T-cell (primary cell): Measurements from ENCODE around the gene SLC39A13. TPM values are rescaled to one million over a fixed set of nuclear protein-coding genes. Genes with fewer than 3 reads are reported as not detected.

Experiments used
- ATAC-seq, 4 experiments: fragments of 200-7000 bp in 3 of 4; fragments of 150-1000 bp in 1 of 4; cut with Tn5 transposase; replicated peaks in 1 of 4; 1 replicate in 3 of 4; 2 replicates in 1 of 4; pipeline ENCODE4 v1.10.0; 2021; ENCODE audit warnings: moderate library complexity in 3 of 4, mild to moderate bottlenecking in 2 of 4, moderate number of reproducible peaks in 1 of 4
- CTCF ChIA-PET, 2 donors: fragments of 300-600 bp; sonication (Branson Sonifier 250); formaldehyde crosslinking; loops; one replicate each; lab custom pipeline; 2022; ENCODE audit warnings: antibody characterized with exemption in 2 of 2; lab: Charles Lee
- POLR2A ChIA-PET, 2 donors: fragments of 300-600 bp; sonication (Branson Sonifier 250); formaldehyde crosslinking; loops; one replicate each; lab custom pipeline; 2022; ENCODE audit warnings: antibody characterized with exemption in 2 of 2; lab: Charles Lee
- DNase-seq, 35 experiments: peaks; one replicate each; pipeline versions ENCODE4 v3.0.0 to v3.0.0-alpha.2; 2013 to 2023
- H3K27ac ChIP-seq: one replicate; pipeline ENCODE4 v1.5.1; 2013; ENCODE audit warnings: low read length
- H3K27me3 ChIP-seq, 2 experiments: replicated peaks in 1 of 2; 1 replicate in 1 of 2; 2 replicates in 1 of 2; pipeline versions ENCODE4 v1.6.1 to v1.7.0; 2013; ENCODE audit warnings: low read length in 1 of 2, mixed read lengths in 1 of 2; ENCODE audit not compliant: control insufficient read depth in 2 of 2, insufficient read depth in 2 of 2; ENCODE audit errors: extremely low read depth in 1 of 2
- H3K36me3 ChIP-seq, 2 donors: 1 replicate in 1 of 2; 2 replicates in 1 of 2; pipeline versions ENCODE4 v1.6.1 to v1.7.0; 2013; ENCODE audit warnings: low read length in 1 of 2; ENCODE audit not compliant: control insufficient read depth in 2 of 2, insufficient read depth in 1 of 2; ENCODE audit errors: extremely low read depth in 1 of 2
- H3K4me1 ChIP-seq, 2 experiments: 1 replicate in 1 of 2; 2 replicates in 1 of 2; pipeline versions ENCODE4 v1.6.1 to v1.7.0; 2013; ENCODE audit warnings: low read length in 2 of 2, mixed read lengths in 1 of 2; ENCODE audit not compliant: insufficient read depth in 2 of 2, control insufficient read depth in 1 of 2; ENCODE audit errors: extremely low read depth in 1 of 2
- H3K4me3 ChIP-seq, 2 donors: 1 replicate in 1 of 2; 2 replicates in 1 of 2; pipeline versions ENCODE4 v1.5.1 to v1.7.0; 2013; ENCODE audit warnings: mild to moderate bottlenecking in 2 of 2, low read length in 1 of 2, moderate library complexity in 1 of 2; ENCODE audit not compliant: control insufficient read depth in 1 of 2; ENCODE audit errors: extremely low read depth in 1 of 2
- H3K9me3 ChIP-seq: 2 replicates; pipeline ENCODE4 v1.7.0; 2013
- H3K27ac Mint-ChIP-seq, 2 donors: one replicate each; pipeline ENCODE4 v1.8.0; 2020 to 2021; ENCODE audit warnings: mild to moderate bottlenecking in 2 of 2, mixed read lengths in 2 of 2
- H3K27me3 Mint-ChIP-seq, 2 donors: one replicate each; pipeline ENCODE4 v1.8.0; 2021 to 2022; ENCODE audit warnings: mixed read lengths in 2 of 2
- H3K36me3 Mint-ChIP-seq: one replicate; pipeline ENCODE4 v1.8.0; 2021; ENCODE audit warnings: mixed read lengths
- H3K4me1 Mint-ChIP-seq, 3 donors: one replicate each; pipeline ENCODE4 v1.8.0; 2020 to 2022; ENCODE audit warnings: mixed read lengths in 3 of 3, mild to moderate bottlenecking in 1 of 3
- H3K4me3 Mint-ChIP-seq, 3 donors: one replicate each; pipeline ENCODE4 v1.8.0; 2020 to 2022; ENCODE audit warnings: mild to moderate bottlenecking in 3 of 3, mixed read lengths in 3 of 3, moderate library complexity in 3 of 3
- H3K9me3 Mint-ChIP-seq, 3 donors: one replicate each; pipeline ENCODE4 v1.8.0; 2020 to 2022; ENCODE audit warnings: mixed read lengths in 3 of 3
- WGBS: methylation state at CpG from one replicate; pipeline ENCODE4 v1.1.5; 2013; ENCODE audit warnings: missing lambda C conversion rate; ENCODE audit not compliant: insufficient coverage; 5-methylcytosine and 5-hydroxymethylcytosine counted together
- total RNA-seq, 35 experiments: library from RNA in 6 of 35; stranded (reverse) in 6 of 35; fragments of 120-200 nt in 1 of 35; gene quantifications; one replicate each; pipeline versions ENCODE4 v1.2.1 to v1.2.4 and lab custom pipeline; 2013 to 2026

The SLC39A13 gene
- total RNA-seq, 5 donors from 2014 or later (not counting 1 experiment from before 2014, with no cell fraction given), result 45.6 to 67.0 (median 65.2) TPM

- H3K27me3 ChIP-seq, result peaks cover 0 to 3% of the 10 kb centered on the region in 2 experiments
- no peak for DNase-seq
- POLR2A ChIA-PET, result no interaction called here
Measured at GRCh38 chr11:47393163-47394049, 15.0 kb upstream of the SLC39A13 start.

GRCh38 chr11:47394050-47394321 is 14.4 kb upstream of the SLC39A13 start:
- H3K36me3 ChIP-seq, result no peaks in the 10 kb centered on the region
- Mint-ChIP-seq H3K36me3 (no peaks in the 10 kb centered on the region), H3K4me1 (peaks cover 45 to 65% (median 53%) of the 10 kb centered on the region in 3 donors), H3K4me3 (peak overlapping the region in 2 of 3 donors; percentile 36 to 67), H3K27me3 (no peaks in the 10 kb centered on the region), H3K9me3 (no peaks in the 10 kb centered on the region), H3K27ac (peak overlapping the region; percentile 96 to 97)
- no peaks in the 10 kb centered on the region for H3K9me3 ChIP-seq
- WGBS, result 75% methylated on average over 5 of the region's 9 CpGs
- H3K27ac ChIP-seq, result peak overlapping the region; percentile 92
- H3K27me3 ChIP-seq, result peaks cover 0 to 2% of the 10 kb centered on the region in 2 experiments
- DNase-seq, result no peak
- peak overlapping the region in 1 of 2 donors; percentile 45 for H3K4me3 ChIP-seq
- H3K4me1 ChIP-seq, result peaks cover 14 to 67% of the 10 kb centered on the region in 2 experiments
- POLR2A ChIA-PET, result no interaction called here
- CTCF ChIA-PET, result no interaction called here
- ATAC-seq, result no peak

More at GRCh38 chr11:47393163-47394049, 15.0 kb upstream of the SLC39A13 start:
- peaks cover 45 to 68% (median 53%) of the 10 kb centered on the region in 3 donors for H3K4me1 Mint-ChIP-seq
- Histone ChIP-seq H3K4me3 (no peak overlapping the region), H3K36me3 (no peaks in the 10 kb centered on the region), H3K9me3 (no peaks in the 10 kb centered on the region), H3K27ac (peak overlapping the region; percentile 92), H3K4me1 (peaks cover 14 to 67% of the 10 kb centered on the region in 2 experiments)
- no peaks in the 10 kb centered on the region for H3K36me3 Mint-ChIP-seq
- 87% methylated on average over 14 of the region's 20 CpGs for WGBS
- no peaks in the 10 kb centered on the region for H3K9me3 Mint-ChIP-seq
- CTCF ChIA-PET, result interaction anchor here in 1 of 2 donors (1.2 kb wide), 1 partner anchor 20 kb away, joined by 4 read pairs; no protein-coding TSS in a partner anchor
- peak overlapping the region; percentile 96 to 97 for H3K27ac Mint-ChIP-seq
- no peak for ATAC-seq
- no peaks in the 10 kb centered on the region for H3K27me3 Mint-ChIP-seq
- peak overlapping the region in 1 of 3 donors; percentile 67 for H3K4me3 Mint-ChIP-seq

GRCh38 chr11:47394322-47395222 is 13.8 kb upstream of the SLC39A13 start:
- Mint-ChIP-seq H3K27ac (peak overlapping the region; percentile 96 to 97), H3K9me3 (no peaks in the 10 kb centered on the region), H3K4me3 (peak overlapping the region; percentile 36 to 67 (median 49)), H3K27me3 (no peaks in the 10 kb centered on the region), H3K36me3 (no peaks in the 10 kb centered on the region), H3K4me1 (peaks cover 43 to 62% (median 51%) of the 10 kb centered on the region in 3 donors)
- ChIA-PET POLR2A (no interaction called here), CTCF (no interaction called here)
- Histone ChIP-seq H3K4me1 (peaks cover 14 to 67% of the 10 kb centered on the region in 2 experiments), H3K27me3 (no peaks in the 10 kb centered on the region), H3K4me3 (peak overlapping the region; percentile 45 to 53), H3K9me3 (no peaks in the 10 kb centered on the region), H3K27ac (peak overlapping the region; percentile 92), H3K36me3 (no peaks in the 10 kb centered on the region)
- peak in 34 of 35 experiments; percentile 28 to 74 (median 48) for DNase-seq
- peak; percentile 75 to 95 (median 90) for ATAC-seq
- WGBS, result 11% methylated on average over 25 of the region's 39 CpGs

- H3K4me1 ChIP-seq, result peaks cover 14 to 66% of the 10 kb centered on the region in 2 experiments
- DNase-seq, result no peak
- peak overlapping the region; percentile 45 to 53 for H3K4me3 ChIP-seq
- H3K27me3 ChIP-seq, result no peaks in the 10 kb centered on the region
- peak overlapping the region in 2 of 3 donors; percentile 59 to 67 for H3K4me3 Mint-ChIP-seq
- H3K36me3 ChIP-seq, result no peaks in the 10 kb centered on the region
- no peaks in the 10 kb centered on the region for H3K27me3 Mint-ChIP-seq
- WGBS, result 78% methylated on average over 16 of the region's 25 CpGs
- H3K36me3 Mint-ChIP-seq, result no peaks in the 10 kb centered on the region
- H3K9me3 ChIP-seq, result no peaks in the 10 kb centered on the region
- ChIA-PET POLR2A (no interaction called here), CTCF (no interaction called here)
- H3K4me1 Mint-ChIP-seq, result peaks cover 40 to 59% (median 48%) of the 10 kb centered on the region in 3 donors
- H3K9me3 Mint-ChIP-seq, result no peaks in the 10 kb centered on the region
- peak overlapping the region; percentile 92 for H3K27ac ChIP-seq
- peak overlapping the region; percentile 96 to 97 for H3K27ac Mint-ChIP-seq
- ATAC-seq, result no peak
Measured at GRCh38 chr11:47395223-47396048, 13.0 kb upstream of the SLC39A13 start.

- POLR2A ChIA-PET, result no interaction called here
- H3K4me1 Mint-ChIP-seq, result peaks cover 40 to 60% (median 48%) of the 10 kb centered on the region in 3 donors
- no peaks in the 10 kb centered on the region for H3K27me3 Mint-ChIP-seq
- H3K9me3 Mint-ChIP-seq, result no peaks in the 10 kb centered on the region
- Histone ChIP-seq H3K4me1 (peaks cover 20 to 66% of the 10 kb centered on the region in 2 experiments), H3K36me3 (no peaks in the 10 kb centered on the region), H3K27ac (peak overlapping the region; percentile 92), H3K27me3 (no peaks in the 10 kb centered on the region), H3K9me3 (no peaks in the 10 kb centered on the region), H3K4me3 (no peak overlapping the region)
- CTCF ChIA-PET, result no interaction called here
- H3K36me3 Mint-ChIP-seq, result no peaks in the 10 kb centered on the region
- peak overlapping the region; percentile 96 to 97 for H3K27ac Mint-ChIP-seq
- DNase-seq (no peak), ATAC-seq (no peak)
- WGBS, result no CpG with 5 or more reads among the region's 3 CpGs
- peak overlapping the region in 1 of 3 donors; percentile 67 for H3K4me3 Mint-ChIP-seq
Measured at GRCh38 chr11:47396049-47396320, 12.4 kb upstream of the SLC39A13 start.
